Breast epithelium (tissue), 4 donors: ENCODE results near the gene CLASP2. TPM values are rescaled to one million over a fixed set of nuclear protein-coding genes. Genes with fewer than 3 reads are reported as not detected.

Source experiments
- DNase-seq, 2 donors: peaks; one replicate each; pipeline ENCODE4 v3.0.0-alpha.2; 2019; ENCODE audit warnings: low spot score in 2 of 2
- H3K27ac ChIP-seq, 2 donors: fragments of 200-600 bp; sonication (generic) in 1 of 2; one replicate each; pipeline ENCODE4 v1.5.1; 2016 to 2019; ENCODE audit warnings: mild to moderate bottlenecking in 1 of 2
- H3K27me3 ChIP-seq, 2 donors: fragments of 200-600 bp; sonication (generic) in 1 of 2; one replicate each; pipeline versions ENCODE4 v1.5.1 to v1.6.0; 2017 to 2019; ENCODE audit warnings: control low read depth in 1 of 2, mild to moderate bottlenecking in 1 of 2
- H3K36me3 ChIP-seq: fragments of 200-600 bp; one replicate; pipeline ENCODE4 v1.5.1; 2019
- H3K4me1 ChIP-seq, 2 donors: fragments of 200-600 bp; sonication (generic); one replicate each; pipeline ENCODE4 v1.5.1; 2016 to 2019; ENCODE audit warnings: control low read depth in 1 of 2
- H3K4me3 ChIP-seq, 3 donors: fragments of 200-600 bp; sonication (generic); 1 replicate in 2 of 3; 2 replicates in 1 of 3; pipeline ENCODE4 v1.5.1; 2016 to 2019; ENCODE audit warnings: mild to moderate bottlenecking in 3 of 3, moderate library complexity in 2 of 3
- H3K9me3 ChIP-seq, 2 donors: fragments of 200-600 bp; sonication (generic) in 1 of 2; one replicate each; pipeline ENCODE4 v1.5.1; 2016 to 2019; ENCODE audit warnings: control low read depth in 1 of 2
- POLR2A ChIP-seq: fragments of 450-650 bp; IDR thresholded peaks from one replicate; pipeline ENCODE4 v1.6.1; 2016; ENCODE audit warnings: antibody characterized with exemption, mild to moderate bottlenecking, moderate library complexity
- POLR2AphosphoS5 ChIP-seq, 3 donors: sonication (generic); formaldehyde crosslinking; IDR thresholded peaks; one replicate each; pipeline ENCODE4 v1.6.1; 2017; ENCODE audit warnings: antibody characterized with exemption in 3 of 3
- intact Hi-C: fragments of 100-400 bp; cut with DNase I; formaldehyde crosslinking; loops from one replicate; pipeline ENCODE4 v1.15.1; 2023; ENCODE audit warnings: low total_unique reads
- total RNA-seq, 3 donors: library from RNA; depleted of rRNA; stranded (reverse); fragments of >200 nt; gene quantifications; one replicate each; pipeline ENCODE4 v1.1.0, GENCODE V29; 2016
- TF ChIP-seq, protein P1 (sequence below), 3 donors: fragments of 450-650 bp; IDR thresholded peaks; one replicate each; pipeline ENCODE4 v1.5.1; 2016 to 2017; ENCODE audit warnings: antibody characterized with exemption in 3 of 3, mild to moderate bottlenecking in 3 of 3, moderate library complexity in 3 of 3

Gene CLASP2
- total RNA-seq, 3 donors from 2014 or later, result 57.1 to 108 (median 86.9) TPM

DNA sequence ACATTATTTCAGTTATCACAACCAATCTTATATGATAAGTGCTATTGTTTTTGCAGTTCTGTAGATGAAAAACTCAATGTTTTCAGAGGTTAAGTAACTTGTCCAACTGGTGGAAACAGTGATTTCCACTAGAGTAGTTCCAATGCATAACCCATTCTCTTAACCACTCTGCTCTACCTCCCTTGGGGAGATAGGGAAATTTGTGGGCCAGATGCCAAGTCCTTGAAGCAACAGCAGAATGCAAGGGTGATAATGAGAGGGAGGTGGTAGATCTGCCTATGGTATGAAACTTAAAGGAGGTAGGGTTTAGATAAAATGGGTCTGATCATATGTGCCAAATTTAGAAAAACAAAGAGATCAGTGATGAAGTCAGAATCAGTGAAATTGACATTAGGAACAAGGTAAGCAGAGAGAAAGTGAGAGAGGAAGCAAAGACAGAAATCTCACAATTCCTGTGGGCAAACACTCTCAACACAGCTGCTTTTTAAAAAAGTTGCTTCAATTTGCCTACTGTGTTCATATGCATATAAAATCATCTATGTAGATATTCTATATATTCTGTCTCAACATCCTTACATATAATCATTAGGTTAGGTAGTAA lies 227.3 kb downstream of the CLASP2 start:
- no peaks in the 10 kb centered on the region for H3K9me3 ChIP-seq
- no peaks in the 10 kb centered on the region for H3K4me1 ChIP-seq
- H3K27me3 ChIP-seq, result no peaks in the 10 kb centered on the region
- H3K4me3 ChIP-seq, result no peak overlapping the region
- intact Hi-C loops, result no loop called here
- TF ChIP-seq, protein P1, sequence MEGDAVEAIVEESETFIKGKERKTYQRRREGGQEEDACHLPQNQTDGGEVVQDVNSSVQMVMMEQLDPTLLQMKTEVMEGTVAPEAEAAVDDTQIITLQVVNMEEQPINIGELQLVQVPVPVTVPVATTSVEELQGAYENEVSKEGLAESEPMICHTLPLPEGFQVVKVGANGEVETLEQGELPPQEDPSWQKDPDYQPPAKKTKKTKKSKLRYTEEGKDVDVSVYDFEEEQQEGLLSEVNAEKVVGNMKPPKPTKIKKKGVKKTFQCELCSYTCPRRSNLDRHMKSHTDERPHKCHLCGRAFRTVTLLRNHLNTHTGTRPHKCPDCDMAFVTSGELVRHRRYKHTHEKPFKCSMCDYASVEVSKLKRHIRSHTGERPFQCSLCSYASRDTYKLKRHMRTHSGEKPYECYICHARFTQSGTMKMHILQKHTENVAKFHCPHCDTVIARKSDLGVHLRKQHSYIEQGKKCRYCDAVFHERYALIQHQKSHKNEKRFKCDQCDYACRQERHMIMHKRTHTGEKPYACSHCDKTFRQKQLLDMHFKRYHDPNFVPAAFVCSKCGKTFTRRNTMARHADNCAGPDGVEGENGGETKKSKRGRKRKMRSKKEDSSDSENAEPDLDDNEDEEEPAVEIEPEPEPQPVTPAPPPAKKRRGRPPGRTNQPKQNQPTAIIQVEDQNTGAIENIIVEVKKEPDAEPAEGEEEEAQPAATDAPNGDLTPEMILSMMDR (IDR thresholded peaks at IDR 0.05), result no peak
- no peak for TF ChIP-seq POLR2A
- no peak for TF ChIP-seq POLR2AphosphoS5 (IDR thresholded peaks at IDR 0.05)
- no peak for DNase-seq
- no peak overlapping the region for H3K27ac ChIP-seq
- no peaks in the 10 kb centered on the region for H3K36me3 ChIP-seq

DNA sequence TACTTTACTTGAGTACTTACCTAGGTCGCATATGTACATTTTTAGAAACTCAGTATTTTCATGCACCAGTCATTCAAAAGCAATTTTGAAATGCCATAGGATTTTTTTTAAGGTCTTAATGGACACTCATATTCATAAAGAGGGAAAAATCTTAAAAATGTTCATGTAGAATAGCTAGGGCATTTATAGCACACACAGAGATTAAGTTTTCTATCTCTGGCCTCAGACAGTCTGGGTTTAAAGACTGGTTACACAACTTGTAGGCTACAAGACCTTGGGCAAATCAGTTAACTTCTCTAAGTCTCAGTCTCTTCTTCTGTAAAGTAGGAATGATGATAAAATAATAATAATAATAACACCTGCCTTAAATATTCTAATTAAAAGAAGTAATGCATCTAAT lies 229.4 kb downstream of the CLASP2 start:
- DNase-seq, result no peak
- intact Hi-C loops, result no loop called here
- TF ChIP-seq POLR2AphosphoS5 (IDR thresholded peaks at IDR 0.05) (no peak), POLR2A (no peak)
- TF ChIP-seq, protein P1 (IDR thresholded peaks at IDR 0.05), result no peak
- Histone ChIP-seq H3K9me3 (no peaks in the 10 kb centered on the region), H3K4me3 (no peak overlapping the region), H3K27me3 (no peaks in the 10 kb centered on the region), H3K27ac (no peak overlapping the region), H3K36me3 (no peaks in the 10 kb centered on the region), H3K4me1 (no peaks in the 10 kb centered on the region)

GRCh38 chr3:33488246-33488645 lies 229.8 kb downstream of the CLASP2 start:
- Histone ChIP-seq H3K4me1 (no peaks in the 10 kb centered on the region), H3K4me3 (no peak overlapping the region), H3K9me3 (no peaks in the 10 kb centered on the region), H3K27ac (no peak overlapping the region), H3K36me3 (no peaks in the 10 kb centered on the region), H3K27me3 (no peaks in the 10 kb centered on the region)
- TF ChIP-seq, protein P1 (IDR thresholded peaks at IDR 0.05), result no peak
- TF ChIP-seq POLR2A (no peak), POLR2AphosphoS5 (IDR thresholded peaks at IDR 0.05) (no peak)
- DNase-seq, result no peak
- intact Hi-C loops, result no loop called here

DNA sequence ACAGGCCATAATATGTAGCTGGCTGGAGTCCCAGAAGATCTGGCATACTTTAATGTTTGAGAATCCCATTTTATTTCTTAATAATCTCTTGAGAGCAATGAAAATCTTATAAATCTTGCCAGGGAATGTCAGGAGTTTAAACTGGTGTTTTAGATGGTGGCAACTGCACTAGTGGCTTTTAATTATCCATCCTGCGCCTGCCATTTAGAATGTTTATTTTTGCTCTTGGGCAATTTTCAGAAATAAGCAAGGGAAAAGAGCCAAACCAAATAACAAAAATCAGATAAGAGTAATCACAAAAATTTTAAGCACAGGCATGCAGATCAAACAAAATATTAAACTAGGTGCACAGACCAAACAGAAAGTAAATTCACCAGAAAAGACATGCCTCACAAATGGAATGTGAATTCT lies 235.9 kb downstream of the CLASP2 start:
- TF ChIP-seq POLR2AphosphoS5 (IDR thresholded peaks at IDR 0.05) (no peak), POLR2A (no peak)
- TF ChIP-seq, protein P1 (IDR thresholded peaks at IDR 0.05), result no peak
- Histone ChIP-seq H3K27ac (no peak overlapping the region), H3K9me3 (no peaks in the 10 kb centered on the region), H3K4me1 (no peaks in the 10 kb centered on the region), H3K4me3 (no peak overlapping the region), H3K36me3 (no peaks in the 10 kb centered on the region), H3K27me3 (no peaks in the 10 kb centered on the region)
- no peak for DNase-seq
- intact Hi-C loops, result no loop called here

GRCh38 chr3:33474896-33475295 lies 243.2 kb downstream of the CLASP2 start:
- Histone ChIP-seq H3K4me3 (no peak overlapping the region), H3K27me3 (no peaks in the 10 kb centered on the region), H3K36me3 (no peaks in the 10 kb centered on the region), H3K4me1 (no peaks in the 10 kb centered on the region), H3K9me3 (no peaks in the 10 kb centered on the region), H3K27ac (no peak overlapping the region)
- TF ChIP-seq POLR2A (no peak), POLR2AphosphoS5 (IDR thresholded peaks at IDR 0.05) (no peak)
- TF ChIP-seq, protein P1 (IDR thresholded peaks at IDR 0.05), result no peak
- intact Hi-C loops, result no loop called here
- DNase-seq, result no peak
